Liver (tissue), 9 donors: Measurements from ENCODE around the gene TESMIN. TPM values are rescaled to one million over a fixed set of nuclear protein-coding genes. Genes with fewer than 3 reads are reported as not detected.

Source experiments
- DNase-seq: peaks from one replicate; pipeline ENCODE4 v3.0.0-alpha.2; 2017; ENCODE audit warnings: low spot score
- H3K27ac ChIP-seq, 2 donors: one replicate each; pipeline ENCODE4 v1.7.0; 2013; ENCODE audit warnings: inconsistent platforms in 2 of 2, low read length in 2 of 2, control low read depth in 1 of 2, low read depth in 1 of 2, mild to moderate bottlenecking in 1 of 2
- H3K27me3 ChIP-seq, 4 donors: one replicate each; pipeline versions ENCODE4 v1.6.1 to v1.7.0; 2013; ENCODE audit warnings: low read length in 3 of 4, inconsistent platforms in 1 of 4, mild to moderate bottlenecking in 1 of 4, moderate library complexity in 1 of 4; ENCODE audit not compliant: control insufficient read depth in 4 of 4, insufficient read depth in 4 of 4
- H3K36me3 ChIP-seq, 4 donors: one replicate each; pipeline versions ENCODE4 v1.6.1 to v1.7.0; 2013; ENCODE audit warnings: low read length in 3 of 4, mild to moderate bottlenecking in 3 of 4, low read depth in 1 of 4, moderate library complexity in 1 of 4; ENCODE audit not compliant: control insufficient read depth in 4 of 4, insufficient read depth in 3 of 4
- H3K4me1 ChIP-seq, 4 donors: one replicate each; pipeline versions ENCODE4 v1.6.1 to v1.7.0; 2013; ENCODE audit warnings: low read length in 3 of 4, mild to moderate bottlenecking in 3 of 4, moderate library complexity in 1 of 4; ENCODE audit not compliant: control insufficient read depth in 4 of 4, insufficient read depth in 4 of 4
- H3K4me3 ChIP-seq, 3 donors: one replicate each; pipeline versions ENCODE4 v1.6.1 to v1.7.0; 2013; ENCODE audit warnings: low read length in 3 of 3, control low read depth in 1 of 3, low read depth in 1 of 3, mild to moderate bottlenecking in 1 of 3
- H3K9ac ChIP-seq, 2 donors: one replicate each; pipeline ENCODE4 v1.7.0; 2013; ENCODE audit warnings: low read length in 2 of 2, mild to moderate bottlenecking in 2 of 2, moderate library complexity in 2 of 2, control low read depth in 1 of 2, low read depth in 1 of 2
- H3K9me3 ChIP-seq, 4 donors: one replicate each; pipeline versions ENCODE4 v1.6.1 to v1.7.0; 2013; ENCODE audit warnings: low read length in 3 of 4; ENCODE audit not compliant: control insufficient read depth in 4 of 4
- FOXA1 ChIP-seq: IDR thresholded peaks from 2 replicates; pipeline ENCODE4 v1.6.1; 2016; ENCODE audit warnings: antibody characterized with exemption
- GABPA ChIP-seq, 2 donors: IDR thresholded peaks in 1 of 2; conservative IDR thresholded peaks in 1 of 2; 2 replicates each; pipeline ENCODE4 v1.6.1; 2016; ENCODE audit warnings: antibody characterized with exemption in 2 of 2, mild to moderate bottlenecking in 1 of 2, moderate library complexity in 1 of 2
- JUND ChIP-seq, 2 donors: IDR thresholded peaks; 2 replicates each; pipeline ENCODE4 v1.6.1; 2016; ENCODE audit warnings: antibody characterized with exemption in 2 of 2
- MAX ChIP-seq: IDR thresholded peaks from 2 replicates; pipeline ENCODE4 v1.6.1; 2016; ENCODE audit warnings: antibody characterized with exemption
- RAD21 ChIP-seq, 2 donors: IDR thresholded peaks; 2 replicates each; pipeline ENCODE4 v1.6.1; 2016; ENCODE audit warnings: antibody characterized with exemption in 2 of 2, mild to moderate bottlenecking in 2 of 2
- SP1 ChIP-seq: IDR thresholded peaks from 2 replicates; pipeline ENCODE4 v1.6.1; 2018; ENCODE audit warnings: antibody characterized with exemption, mild to moderate bottlenecking
- TAF1 ChIP-seq: conservative IDR thresholded peaks from 2 replicates; pipeline ENCODE4 v1.6.1; 2016; ENCODE audit warnings: antibody characterized with exemption, mild to moderate bottlenecking
- YY1 ChIP-seq: IDR thresholded peaks from 2 replicates; pipeline ENCODE4 v1.6.1; 2016; ENCODE audit warnings: antibody characterized with exemption, mild to moderate bottlenecking
- WGBS: extraction: QIAGEN DNeasy Blood & Tissue Kit; methylation state at CpG from one replicate; pipeline ENCODE4 v1.1.7; 2013; 5-methylcytosine and 5-hydroxymethylcytosine counted together
- polyA plus RNA-seq, 2 donors: library from polyadenylated mRNA; stranded (reverse) in 1 of 2; unstranded in 1 of 2; fragments of 200-250 nt in 1 of 2; fragments of >200 nt in 1 of 2; fragmentation: Nextera tagmentation in 1 of 2; extraction: Ambion mirVana in 1 of 2; gene quantifications; one replicate each; pipeline versions ENCODE4 v1.2.1 to v1.2.3, GENCODE V29; 2013 to 2015
- total RNA-seq, 2 donors: library from RNA; depleted of rRNA; stranded (reverse); fragments of >200 nt; gene quantifications; one replicate each; pipeline ENCODE4 v1.2.3, GENCODE V29; 2014
- TF ChIP-seq, protein P1 (sequence below): IDR thresholded peaks from 2 replicates; pipeline ENCODE4 v1.6.1; 2016; ENCODE audit warnings: antibody characterized with exemption, mild to moderate bottlenecking
- TF ChIP-seq, protein P2 (sequence below): IDR thresholded peaks from 2 replicates; pipeline ENCODE4 v1.6.1; 2016; ENCODE audit warnings: antibody characterized with exemption
- donor health status: healthy.
- donor health status: healthy.
- donor health status: healthy.
- donor health status: healthy.
- donor health status: healthy.

TESMIN gene
- total and polyA plus RNA-seq, 4 donors: 0.27 to 2.5 (median 0.62) TPM

DNA sequence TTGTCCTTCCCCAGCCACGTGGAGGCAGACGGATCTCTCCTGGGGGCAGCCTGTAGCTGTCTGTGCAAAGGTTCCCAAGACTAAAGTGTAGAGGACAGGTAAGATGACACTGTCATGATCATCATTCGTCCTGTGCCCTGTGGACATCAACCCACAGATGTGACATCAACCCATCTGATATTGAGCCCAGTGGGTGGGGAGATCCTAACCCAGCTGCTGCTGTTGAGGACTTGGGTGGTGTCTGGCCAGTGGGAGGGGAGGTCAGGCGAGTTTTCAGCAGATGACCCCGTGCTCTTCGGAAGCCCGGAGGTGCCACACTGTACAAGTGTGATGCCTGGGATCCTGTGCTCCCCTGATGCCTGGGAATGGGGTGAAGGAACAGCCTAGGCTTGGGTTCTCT lies 68.2 kb downstream of the TESMIN start (continued):
- TF ChIP-seq, protein P1, sequence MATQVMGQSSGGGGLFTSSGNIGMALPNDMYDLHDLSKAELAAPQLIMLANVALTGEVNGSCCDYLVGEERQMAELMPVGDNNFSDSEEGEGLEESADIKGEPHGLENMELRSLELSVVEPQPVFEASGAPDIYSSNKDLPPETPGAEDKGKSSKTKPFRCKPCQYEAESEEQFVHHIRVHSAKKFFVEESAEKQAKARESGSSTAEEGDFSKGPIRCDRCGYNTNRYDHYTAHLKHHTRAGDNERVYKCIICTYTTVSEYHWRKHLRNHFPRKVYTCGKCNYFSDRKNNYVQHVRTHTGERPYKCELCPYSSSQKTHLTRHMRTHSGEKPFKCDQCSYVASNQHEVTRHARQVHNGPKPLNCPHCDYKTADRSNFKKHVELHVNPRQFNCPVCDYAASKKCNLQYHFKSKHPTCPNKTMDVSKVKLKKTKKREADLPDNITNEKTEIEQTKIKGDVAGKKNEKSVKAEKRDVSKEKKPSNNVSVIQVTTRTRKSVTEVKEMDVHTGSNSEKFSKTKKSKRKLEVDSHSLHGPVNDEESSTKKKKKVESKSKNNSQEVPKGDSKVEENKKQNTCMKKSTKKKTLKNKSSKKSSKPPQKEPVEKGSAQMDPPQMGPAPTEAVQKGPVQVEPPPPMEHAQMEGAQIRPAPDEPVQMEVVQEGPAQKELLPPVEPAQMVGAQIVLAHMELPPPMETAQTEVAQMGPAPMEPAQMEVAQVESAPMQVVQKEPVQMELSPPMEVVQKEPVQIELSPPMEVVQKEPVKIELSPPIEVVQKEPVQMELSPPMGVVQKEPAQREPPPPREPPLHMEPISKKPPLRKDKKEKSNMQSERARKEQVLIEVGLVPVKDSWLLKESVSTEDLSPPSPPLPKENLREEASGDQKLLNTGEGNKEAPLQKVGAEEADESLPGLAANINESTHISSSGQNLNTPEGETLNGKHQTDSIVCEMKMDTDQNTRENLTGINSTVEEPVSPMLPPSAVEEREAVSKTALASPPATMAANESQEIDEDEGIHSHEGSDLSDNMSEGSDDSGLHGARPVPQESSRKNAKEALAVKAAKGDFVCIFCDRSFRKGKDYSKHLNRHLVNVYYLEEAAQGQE: no peak
- TF ChIP-seq JUND (IDR thresholded peaks at IDR 0.05) (no peak), RAD21 (IDR thresholded peaks at IDR 0.05) (no peak), GABPA (IDR thresholded peaks at IDR 0.05 in 1 of 2, conservative IDR thresholded peaks at IDR 0.05 in 1 of 2) (no peak)

DNA sequence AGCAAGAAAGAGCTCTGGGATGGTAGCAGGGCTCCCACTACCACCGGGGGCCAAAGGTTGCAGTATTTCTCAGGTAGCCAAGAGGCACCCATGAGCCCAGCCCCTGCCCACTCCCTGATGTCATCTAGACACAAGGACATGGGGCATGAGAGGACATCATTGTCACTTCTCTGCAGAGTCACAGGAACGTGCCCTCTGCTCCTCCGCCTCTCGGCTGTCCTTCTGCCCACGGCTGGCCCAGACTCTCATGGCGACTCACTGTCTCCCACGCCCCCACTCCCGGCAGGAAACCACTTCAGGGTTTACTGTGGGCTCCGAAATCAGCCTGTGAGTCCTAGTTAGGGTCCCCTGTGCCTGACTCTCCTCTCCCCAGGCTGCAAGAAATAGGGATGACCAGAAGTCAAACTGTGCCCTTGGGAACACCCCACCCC lies 68.8 kb downstream of the TESMIN start:
- Histone ChIP-seq H3K27ac (no peak overlapping the region), H3K9ac (no peak overlapping the region), H3K4me1 (peaks cover 0 to 11% (median 7%) of the 10 kb centered on the region in 4 donors), H3K4me3 (no peak overlapping the region), H3K36me3 (no peaks in the 10 kb centered on the region), H3K9me3 (no peaks in the 10 kb centered on the region), H3K27me3 (peaks cover 0 to 10% (median 5%) of the 10 kb centered on the region in 4 donors)
- DNase-seq: no peak
- 71% methylated on average over 9 of the region's 9 CpGs for WGBS
- TF ChIP-seq, protein P2, sequence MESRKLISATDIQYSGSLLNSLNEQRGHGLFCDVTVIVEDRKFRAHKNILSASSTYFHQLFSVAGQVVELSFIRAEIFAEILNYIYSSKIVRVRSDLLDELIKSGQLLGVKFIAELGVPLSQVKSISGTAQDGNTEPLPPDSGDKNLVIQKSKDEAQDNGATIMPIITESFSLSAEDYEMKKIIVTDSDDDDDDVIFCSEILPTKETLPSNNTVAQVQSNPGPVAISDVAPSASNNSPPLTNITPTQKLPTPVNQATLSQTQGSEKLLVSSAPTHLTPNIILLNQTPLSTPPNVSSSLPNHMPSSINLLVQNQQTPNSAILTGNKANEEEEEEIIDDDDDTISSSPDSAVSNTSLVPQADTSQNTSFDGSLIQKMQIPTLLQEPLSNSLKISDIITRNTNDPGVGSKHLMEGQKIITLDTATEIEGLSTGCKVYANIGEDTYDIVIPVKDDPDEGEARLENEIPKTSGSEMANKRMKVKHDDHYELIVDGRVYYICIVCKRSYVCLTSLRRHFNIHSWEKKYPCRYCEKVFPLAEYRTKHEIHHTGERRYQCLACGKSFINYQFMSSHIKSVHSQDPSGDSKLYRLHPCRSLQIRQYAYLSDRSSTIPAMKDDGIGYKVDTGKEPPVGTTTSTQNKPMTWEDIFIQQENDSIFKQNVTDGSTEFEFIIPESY: no peak
- no peak for TF ChIP-seq SP1

GRCh38 chr11:68680541-68681231 lies 70.6 kb downstream of the TESMIN start:
- peaks cover 0 to 10% (median 4%) of the 10 kb centered on the region in 4 donors for H3K27me3 ChIP-seq
- no peaks in the 10 kb centered on the region for H3K9me3 ChIP-seq
- no peak overlapping the region for H3K4me3 ChIP-seq
- no peak for TF ChIP-seq FOXA1
- TF ChIP-seq TAF1: no peak
- no peak for TF ChIP-seq MAX
- no peak for TF ChIP-seq SP1
- TF ChIP-seq, protein P1: no peak
- no peak for TF ChIP-seq YY1
- no peak overlapping the region for H3K27ac ChIP-seq
- 89% methylated on average over 17 of the region's 17 CpGs for WGBS
- peak; percentile 30 for DNase-seq
- H3K36me3 ChIP-seq: no peaks in the 10 kb centered on the region
- peaks cover 0 to 11% (median 7%) of the 10 kb centered on the region in 4 donors for H3K4me1 ChIP-seq
- no peak overlapping the region for H3K9ac ChIP-seq
